ENCODE results near the gene KLHDC7A. TPM values are rescaled to one million over a fixed set of nuclear protein-coding genes. Genes with fewer than 3 reads are reported as not detected.
A peak's percentile ranks its signal among the peaks of the same experiment; 100 is the strongest.

Gene KLHDC7A
- total RNA-seq, 1 experiment from 2014 or later = not detected

GRCh38 chr1:18508084-18508483, 27.4 kb downstream of the KLHDC7A start:
- no peak for DNase-seq (ENCODE audit: low read depth)

- DNase-seq (ENCODE audit: low read depth) = no peak
These were observed 30.6 kb downstream of the KLHDC7A start for GRCh38 chr1:18511149-18511873.

- DNase-seq (ENCODE audit: low read depth) = no peak
These were observed 31.1 kb downstream of the KLHDC7A start for GRCh38 chr1:18511874-18512150.

- no peak for DNase-seq (ENCODE audit: low read depth)
These were observed 32.2 kb downstream of the KLHDC7A start for GRCh38 chr1:18512883-18513282.

GRCh38 chr1:18513995-18514394, 33.3 kb downstream of the KLHDC7A start:
- DNase-seq (ENCODE audit: low read depth) = no peak

- DNase-seq (ENCODE audit: low read depth) = no peak
These were observed 34.5 kb downstream of the KLHDC7A start for GRCh38 chr1:18515120-18515667.

- DNase-seq (ENCODE audit: low read depth) = no peak
These were observed 35.7 kb downstream of the KLHDC7A start for GRCh38 chr1:18516473-18516872.

GRCh38 chr1:18526436-18527275, 45.9 kb downstream of the KLHDC7A start:
- no peak for DNase-seq (ENCODE audit: low read depth)

GRCh38 chr1:18527514-18527913, 46.8 kb downstream of the KLHDC7A start:
- no peak for DNase-seq (ENCODE audit: low read depth)

- DNase-seq (ENCODE audit: low read depth) = peak; percentile 43
These were observed 47.2 kb downstream of the KLHDC7A start for GRCh38 chr1:18527921-18528320.

- no peak for DNase-seq (ENCODE audit: low read depth)
These were observed 47.9 kb downstream of the KLHDC7A start for GRCh38 chr1:18528616-18529015.

- DNase-seq (ENCODE audit: low read depth) = no peak
These were observed 49.0 kb downstream of the KLHDC7A start for GRCh38 chr1:18529714-18530113.

GRCh38 chr1:18530587-18531502, 50.1 kb downstream of the KLHDC7A start:
- peak; percentile 6 for DNase-seq (ENCODE audit: low read depth)

- DNase-seq (ENCODE audit: low read depth) = no peak
These were observed 50.7 kb downstream of the KLHDC7A start for GRCh38 chr1:18531503-18531845.

- no peak for DNase-seq (ENCODE audit: low read depth)
These were observed 51.9 kb downstream of the KLHDC7A start for GRCh38 chr1:18532390-18533170.

- DNase-seq (ENCODE audit: low read depth) = no peak
These were observed 52.5 kb downstream of the KLHDC7A start for GRCh38 chr1:18533259-18533658.

GRCh38 chr1:18534810-18535205, 54.1 kb downstream of the KLHDC7A start:
- no peak for DNase-seq (ENCODE audit: low read depth)

All from RPMI7951 (cell line).